HG03571 (cell line): ENCODE results near the gene CFC1.
"Not testable (repeated sequence)": the region's sequence is repeated elsewhere in the genome, so short reads cannot be mapped to it uniquely, and the experiment has no call there.

ENCODE experiments used
- ATAC-seq: cut with Tn5 transposase; IDR thresholded peaks from one replicate; pipeline ENCODE4 v1.9.1; 2021; ENCODE audit not compliant: unreplicated experiment

CFC1 gene

DNA sequence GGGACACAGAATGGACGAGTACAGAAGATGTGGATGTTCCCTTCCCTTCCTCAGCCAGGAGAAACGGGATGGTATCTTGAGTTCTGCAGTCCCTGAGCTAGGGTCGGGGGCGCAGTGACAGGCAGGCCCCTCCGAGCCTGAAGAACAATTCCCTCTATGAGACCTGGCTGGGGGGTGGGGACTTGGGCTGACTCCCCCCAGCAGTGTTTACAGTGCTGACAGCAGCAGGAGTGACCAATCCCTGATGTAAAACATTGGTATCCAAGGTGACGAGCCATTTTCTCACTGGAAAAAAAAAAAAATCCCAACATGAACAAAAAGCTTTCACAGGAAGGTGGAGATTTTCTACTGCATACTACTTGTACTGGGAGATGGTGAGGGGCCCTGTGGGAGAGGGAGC, at the start of gene CFC1:
CFC1 (minus strand) TSS at position 183 of the 400 bp plus-strand sequence. CDS start 288 bp downstream, outside the sequence.
- ATAC-seq, result not testable (repeated sequence)

DNA sequence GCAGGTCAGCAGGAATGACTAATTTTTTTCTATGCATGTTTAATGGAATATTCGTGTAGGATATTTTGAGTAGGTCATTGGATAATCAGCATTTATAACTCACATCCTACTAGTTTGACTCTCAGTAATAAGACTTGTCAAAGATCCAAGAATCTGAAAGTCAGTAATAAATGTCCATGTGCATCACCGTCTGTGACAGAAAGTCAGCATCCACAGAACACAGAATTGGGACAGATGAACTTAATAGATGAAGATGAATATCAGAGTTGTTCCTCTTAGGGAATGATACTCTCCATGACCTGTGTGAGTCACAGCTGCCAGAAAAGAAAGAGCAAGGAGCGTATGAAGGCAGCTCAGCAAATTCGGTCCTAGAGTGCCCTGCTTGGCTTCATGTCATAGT, 42.3 kb upstream of the CFC1 start:
- not testable (repeated sequence) for ATAC-seq

DNA sequence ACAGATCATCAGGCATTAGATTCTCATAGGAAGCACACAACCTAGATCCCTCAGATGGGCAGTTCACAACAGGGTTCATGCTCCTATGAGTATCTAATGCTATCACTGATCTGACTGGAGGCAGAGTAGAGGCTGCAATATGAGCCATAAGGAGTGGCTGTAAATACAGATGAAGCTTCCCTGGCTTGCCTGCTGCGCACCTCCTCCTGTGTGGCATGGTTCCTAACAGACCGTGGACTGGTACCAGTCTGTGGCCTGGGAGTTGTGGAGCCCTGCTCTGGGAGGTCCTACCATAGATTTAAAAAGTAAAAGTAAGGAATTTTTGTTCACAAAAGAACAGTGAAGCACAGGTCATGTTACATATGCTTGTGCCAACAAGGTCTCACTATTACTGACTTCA, 39.6 kb upstream of the CFC1 start:
- not testable (repeated sequence) for ATAC-seq

DNA sequence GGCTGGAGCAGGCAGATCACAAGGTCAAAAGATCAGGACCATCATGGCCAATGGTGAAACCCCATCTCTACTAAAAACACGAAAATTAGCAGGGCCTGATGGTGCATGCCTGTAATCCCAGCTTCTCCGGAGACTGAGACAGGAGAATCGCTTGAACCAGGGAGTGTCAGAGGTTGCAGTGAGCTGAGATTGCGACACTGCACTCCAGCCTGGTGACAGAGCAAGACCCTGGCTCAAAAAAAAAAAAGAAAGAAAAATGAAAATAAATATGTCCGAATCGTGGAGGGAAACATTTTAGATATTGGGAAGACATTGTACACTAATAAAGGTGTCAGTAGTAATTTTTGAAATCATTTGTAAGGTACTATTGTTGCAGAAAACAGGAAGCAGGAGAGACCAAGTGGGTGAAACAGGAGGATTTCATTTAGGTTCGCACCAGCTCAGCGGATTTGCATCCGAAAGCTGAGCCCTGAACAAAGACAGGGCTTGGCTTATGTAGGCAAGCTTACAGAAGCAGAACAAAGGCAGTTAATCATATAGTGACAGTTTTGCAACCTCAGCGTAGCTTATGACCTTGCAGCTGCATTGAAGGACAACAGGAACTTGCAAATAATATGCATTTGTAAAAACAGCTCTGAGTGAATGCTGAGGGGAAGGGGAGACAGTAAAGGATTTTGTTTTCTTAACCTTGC, 29.6 kb upstream of the CFC1 start:
- not testable (repeated sequence) for ATAC-seq

DNA sequence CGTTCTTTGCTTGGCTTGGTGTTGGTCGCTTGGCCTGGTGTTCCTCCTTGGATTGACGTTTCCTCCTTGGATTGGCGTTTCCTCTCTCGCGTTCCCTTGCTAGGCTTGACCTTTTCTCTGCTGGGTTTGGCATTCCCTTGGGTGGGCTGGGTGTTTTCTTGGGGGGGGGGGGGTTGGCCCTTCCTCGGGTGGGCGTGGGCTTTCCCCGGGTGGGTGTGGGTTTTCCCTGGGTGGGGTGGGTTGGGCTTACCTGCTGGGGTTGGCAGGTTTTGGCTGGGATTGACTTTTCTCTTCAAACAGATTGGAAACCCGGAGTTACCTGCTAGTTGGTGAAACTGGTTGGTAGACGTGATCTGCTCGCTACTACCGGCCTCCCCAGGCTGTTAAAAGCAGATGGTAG, 11.8 kb upstream of the CFC1 start, which contains the start of gene POTEJ:
POTEJ (plus strand) TSS at position 301 of the 400 bp plus-strand sequence; CDS start at position 394, 93 bp downstream.
- ATAC-seq, result not testable (repeated sequence)

DNA sequence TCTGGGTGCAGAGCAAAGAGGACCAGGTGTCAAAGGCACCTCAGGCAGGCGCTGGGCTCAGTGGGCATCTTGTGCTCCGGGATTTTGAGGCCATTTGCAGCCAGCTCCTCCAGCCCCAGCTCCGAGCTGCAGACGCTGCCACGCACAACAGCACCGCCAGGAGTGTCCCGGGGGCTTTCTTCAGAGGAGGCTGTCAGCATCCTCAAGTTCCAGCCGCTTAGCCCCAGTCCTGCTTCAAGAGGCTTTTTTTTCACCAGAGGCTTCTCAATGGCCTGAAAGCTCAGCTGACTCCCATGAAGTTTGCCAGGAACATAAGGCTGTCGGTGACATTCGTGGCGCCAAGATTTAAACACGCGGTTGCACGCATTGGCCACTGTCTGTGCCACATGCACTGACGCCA, 11.1 kb upstream of the CFC1 start:
- not testable (repeated sequence) for ATAC-seq

DNA sequence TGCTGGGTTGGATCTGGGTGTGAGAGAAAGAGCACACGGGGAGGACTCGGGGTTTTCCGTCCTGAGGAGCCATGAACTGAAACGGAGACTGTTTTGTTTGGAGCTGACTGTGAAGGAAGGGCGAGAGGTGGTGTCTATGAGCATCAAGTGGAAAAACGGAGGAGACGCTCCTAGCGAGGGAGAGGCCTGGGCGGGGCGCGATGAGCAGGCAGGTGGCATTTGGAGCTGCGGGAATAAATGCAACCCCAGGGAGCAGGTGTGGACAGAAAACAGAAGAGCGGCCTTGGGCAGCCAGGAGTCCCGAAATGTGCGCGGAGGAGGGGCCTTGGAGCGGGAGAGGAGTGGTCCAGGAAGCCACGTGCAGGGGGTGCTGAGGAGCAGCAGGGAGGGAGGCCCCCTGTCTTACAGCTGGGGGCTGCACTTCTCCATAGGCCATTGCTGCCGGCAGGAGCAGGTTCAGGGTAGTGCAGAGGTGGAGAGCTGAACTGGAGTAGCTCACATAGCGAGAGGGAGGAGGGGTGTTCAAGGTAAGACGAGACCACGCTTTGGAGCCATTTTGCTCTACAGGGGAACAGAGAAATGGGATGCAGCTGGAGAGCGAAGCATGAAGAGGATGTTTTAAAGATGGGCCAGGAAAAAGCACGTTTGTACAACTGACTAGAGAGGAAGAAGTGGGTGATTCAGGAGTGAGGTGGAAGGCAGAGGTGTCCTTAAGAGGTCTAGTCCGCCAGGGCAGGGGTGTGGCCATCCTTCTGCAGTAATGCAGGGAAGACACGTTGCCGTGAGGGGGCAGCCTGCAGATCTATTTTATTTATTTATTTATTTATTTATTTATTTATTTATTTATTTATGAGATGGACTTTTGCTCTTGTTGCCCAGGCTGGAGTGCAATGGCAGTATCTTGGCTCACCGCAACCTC, 9.9 kb upstream of the CFC1 start:
- ATAC-seq, result not testable (repeated sequence)

DNA sequence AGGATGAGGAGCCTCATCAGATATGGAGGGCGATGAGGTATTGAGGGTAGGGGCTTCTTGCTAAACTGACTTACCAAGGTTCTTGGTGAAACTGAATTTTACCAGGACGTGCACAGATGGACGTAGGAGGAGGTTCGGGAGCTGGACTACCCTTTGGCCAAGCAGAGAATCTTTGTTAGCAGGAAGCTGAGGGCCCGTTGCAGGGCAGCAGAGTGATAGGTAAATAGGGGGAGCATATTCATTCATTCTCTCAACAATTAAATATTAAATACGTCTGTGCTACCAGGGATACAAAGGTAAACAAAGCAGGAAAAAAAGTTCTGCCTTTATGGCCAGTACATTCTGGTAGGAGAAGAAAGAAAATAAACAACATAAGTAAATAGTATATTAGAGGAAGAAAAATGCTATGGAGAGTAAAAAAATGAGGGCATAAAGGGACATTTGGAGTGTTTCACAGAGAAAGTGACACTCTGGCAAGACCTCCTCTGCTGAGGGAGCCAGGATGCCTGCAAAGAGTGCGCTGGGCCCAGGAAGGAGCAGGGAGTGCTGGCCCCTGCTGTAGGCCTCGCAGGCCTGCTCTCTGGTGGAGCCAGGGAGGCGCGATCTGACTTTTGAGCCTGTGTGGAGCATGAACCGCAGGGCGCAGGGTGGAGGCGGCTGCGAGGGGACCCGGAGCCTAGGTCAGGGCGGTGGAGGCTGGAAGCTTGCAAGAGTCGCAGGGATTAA, 9.1 kb upstream of the CFC1 start:
- ATAC-seq, result not testable (repeated sequence)

DNA sequence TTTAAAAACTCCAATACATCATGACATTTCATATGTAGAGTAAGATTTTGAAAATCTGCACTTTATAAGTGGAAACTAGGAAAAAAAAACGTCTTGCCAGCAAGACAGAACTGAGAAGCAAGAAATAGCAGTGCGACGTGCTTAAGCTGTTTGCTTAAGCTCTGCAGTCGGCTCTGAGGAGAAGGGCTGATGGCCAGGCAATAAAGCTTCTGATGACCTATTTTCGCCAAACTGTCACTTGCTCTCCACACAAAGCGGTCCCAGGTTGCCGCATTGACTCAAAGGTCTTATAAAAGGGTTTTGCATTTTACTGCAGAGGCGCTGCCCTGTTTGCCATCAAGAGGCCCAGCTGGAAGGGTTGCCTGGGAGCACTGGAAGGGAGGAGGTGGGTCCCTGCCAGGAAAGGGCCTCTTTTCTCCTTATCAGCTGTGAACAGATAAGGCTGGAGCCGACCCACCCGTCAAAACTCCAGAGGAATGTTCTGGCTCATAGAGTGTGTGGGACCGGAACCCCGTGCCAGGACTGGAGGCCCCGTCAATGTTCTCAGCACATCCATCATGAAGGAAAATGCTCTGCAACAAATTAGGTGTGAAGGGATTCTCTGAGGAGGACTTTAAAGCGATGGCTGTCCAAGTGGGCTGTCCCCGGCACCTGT, 2.4 kb upstream of the CFC1 start:
- ATAC-seq, result not testable (repeated sequence)

DNA sequence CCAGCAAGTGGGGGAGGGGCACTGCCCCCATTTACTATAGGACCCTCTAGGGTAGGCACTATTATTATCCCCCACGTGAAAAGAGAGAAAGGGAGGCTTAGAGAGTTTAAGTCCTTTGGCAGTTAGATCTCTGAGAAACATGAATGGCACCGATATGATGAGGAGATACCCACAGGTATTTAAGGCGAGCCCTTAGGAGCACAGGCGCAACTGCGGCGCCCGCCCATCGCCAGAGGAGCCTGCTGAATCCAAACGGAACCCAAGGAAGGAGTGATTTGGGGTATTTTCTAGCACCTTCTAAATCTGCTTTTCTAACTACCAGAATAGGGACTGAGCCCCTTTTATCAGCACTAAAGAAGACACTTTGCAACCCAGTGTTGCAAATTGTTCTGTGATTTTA, 551 bp upstream of the CFC1 start:
- not testable (repeated sequence) for ATAC-seq

DNA sequence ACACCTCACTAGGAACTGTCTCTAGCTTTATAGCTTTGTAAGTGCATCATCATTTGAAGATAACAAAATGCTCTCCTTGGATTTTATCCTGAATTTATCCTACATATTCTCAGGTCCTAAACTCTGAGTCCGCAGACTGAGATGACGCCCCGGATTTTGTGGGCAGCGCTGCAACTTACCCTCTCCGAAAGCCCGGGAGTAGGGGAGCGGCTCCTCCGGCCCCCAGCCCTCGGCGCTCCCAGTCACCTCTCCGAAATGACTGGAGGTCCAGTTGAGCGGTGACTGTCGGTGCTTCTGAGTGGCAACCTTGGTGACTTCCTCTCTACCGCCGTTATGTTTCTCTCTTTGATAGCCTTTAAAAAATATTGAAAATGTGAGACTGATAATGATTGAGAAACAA, 912 bp downstream of the CFC1 start:
- not testable (repeated sequence) for ATAC-seq

DNA sequence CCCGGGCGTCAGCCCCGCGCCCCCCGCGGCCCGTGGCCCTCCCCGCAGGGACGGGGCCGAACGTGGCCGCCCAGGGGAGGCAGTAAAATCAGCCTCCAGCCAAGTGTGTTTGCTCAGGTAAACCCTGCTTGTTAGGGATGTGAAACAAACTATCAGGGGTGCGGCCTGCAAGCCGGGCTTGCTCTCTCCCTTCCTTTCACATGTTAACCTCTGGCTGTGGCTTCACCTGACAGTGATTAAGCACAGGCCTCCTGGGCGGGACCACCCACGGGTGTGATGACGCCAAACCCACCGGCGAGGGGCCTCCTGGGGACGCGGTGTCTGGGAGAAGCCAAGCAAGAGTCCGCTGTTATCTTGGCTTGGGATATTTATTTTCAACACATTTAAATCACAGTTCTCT, 1.4 kb downstream of the CFC1 start:
- not testable (repeated sequence) for ATAC-seq

DNA sequence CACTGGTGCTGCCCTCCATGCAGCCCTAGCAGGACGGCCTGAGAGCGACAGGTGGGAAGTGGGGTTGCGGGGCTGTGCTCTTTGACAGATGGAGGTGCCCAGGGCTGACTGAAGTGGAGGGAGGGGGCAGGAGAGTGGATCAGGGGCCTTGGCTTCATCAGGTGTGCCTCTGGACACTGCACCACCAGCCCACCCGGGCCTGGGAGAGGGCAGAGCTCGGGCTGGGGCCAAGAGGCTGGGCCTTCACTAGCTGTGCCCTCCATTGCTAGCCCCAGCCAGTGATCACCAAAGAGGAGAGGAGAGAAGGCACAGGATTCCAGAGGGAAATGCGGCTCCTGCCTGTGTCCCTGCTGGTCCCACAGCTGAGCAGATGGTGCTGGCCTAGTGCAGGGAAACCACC, 2.6 kb downstream of the CFC1 start:
- not testable (repeated sequence) for ATAC-seq

DNA sequence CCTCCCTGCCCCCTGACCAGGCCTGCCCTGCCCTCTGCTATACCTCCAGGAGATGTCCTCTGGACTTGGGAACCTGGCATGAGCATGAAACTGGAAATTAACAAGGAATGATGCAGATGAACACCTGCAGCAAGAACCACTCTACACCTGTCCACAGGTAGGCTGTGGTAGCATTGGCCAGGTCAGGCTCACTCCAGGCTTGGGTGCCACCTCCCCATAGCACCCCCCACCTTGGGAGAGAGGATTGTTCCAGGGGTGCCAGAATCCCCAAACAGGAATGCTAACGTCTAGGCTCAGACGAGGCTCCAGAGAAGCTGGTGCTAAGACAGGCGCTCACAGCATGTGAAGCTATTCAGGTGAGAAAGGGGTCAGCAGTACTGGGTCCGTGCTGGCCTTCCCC, 5.4 kb downstream of the CFC1 start:
- ATAC-seq, result not testable (repeated sequence)

DNA sequence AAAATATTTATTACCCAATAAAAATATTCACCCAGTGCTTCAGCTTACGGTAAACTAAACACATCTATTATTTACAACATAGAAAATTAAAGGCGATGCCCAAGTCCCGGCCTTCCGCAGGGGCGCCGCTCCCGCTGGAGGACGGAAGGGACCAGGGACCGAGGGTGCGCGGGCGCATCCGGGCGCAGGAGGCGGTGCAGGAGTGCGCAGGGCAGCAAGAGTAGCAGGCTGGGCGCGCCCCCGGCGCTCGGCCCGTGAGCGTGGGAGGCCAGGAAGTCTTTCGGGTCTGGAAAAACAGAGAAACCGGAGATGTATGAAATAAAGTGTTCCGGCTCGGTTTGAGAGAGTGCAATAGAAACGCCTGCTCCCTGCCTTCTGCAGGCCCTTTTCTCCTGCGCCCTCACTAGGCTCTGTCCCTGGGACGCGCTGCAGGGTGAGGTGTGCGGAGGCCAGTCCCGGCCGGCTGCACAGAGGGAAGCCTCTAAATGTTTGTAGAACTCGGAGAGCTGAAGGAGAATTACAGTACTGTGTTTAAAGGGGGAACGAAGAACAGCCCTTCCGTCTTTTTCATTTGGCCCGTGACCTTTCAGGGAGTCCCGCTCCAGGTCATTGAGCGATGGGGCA, 6.5 kb downstream of the CFC1 start:
- not testable (repeated sequence) for ATAC-seq

DNA sequence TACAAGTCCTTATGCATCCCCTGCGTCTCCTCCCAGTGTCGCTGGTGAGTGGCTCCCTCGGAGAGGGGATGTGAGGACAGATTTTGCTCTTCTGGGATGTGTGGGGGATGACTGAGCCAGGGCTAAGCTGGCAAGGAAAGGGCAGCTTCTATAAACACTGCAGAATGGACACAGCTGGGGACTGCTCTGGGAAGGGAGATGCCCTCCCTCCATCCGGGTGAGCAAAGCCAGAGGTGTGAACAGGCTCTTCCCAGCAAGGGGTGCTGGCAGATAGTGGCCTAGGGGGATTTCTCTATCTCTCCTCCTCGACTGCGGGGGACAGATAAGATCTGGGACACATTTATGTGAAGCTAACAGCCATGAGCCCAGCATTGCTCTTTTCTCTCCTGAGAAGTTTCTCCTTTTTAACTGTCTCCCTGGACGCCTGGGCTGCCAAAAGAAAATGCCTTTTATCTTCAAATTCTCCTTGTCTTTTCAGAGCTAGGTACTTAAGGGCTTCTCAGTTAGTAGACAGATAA, 8.5 kb downstream of the CFC1 start:
- ATAC-seq, result not testable (repeated sequence)

DNA sequence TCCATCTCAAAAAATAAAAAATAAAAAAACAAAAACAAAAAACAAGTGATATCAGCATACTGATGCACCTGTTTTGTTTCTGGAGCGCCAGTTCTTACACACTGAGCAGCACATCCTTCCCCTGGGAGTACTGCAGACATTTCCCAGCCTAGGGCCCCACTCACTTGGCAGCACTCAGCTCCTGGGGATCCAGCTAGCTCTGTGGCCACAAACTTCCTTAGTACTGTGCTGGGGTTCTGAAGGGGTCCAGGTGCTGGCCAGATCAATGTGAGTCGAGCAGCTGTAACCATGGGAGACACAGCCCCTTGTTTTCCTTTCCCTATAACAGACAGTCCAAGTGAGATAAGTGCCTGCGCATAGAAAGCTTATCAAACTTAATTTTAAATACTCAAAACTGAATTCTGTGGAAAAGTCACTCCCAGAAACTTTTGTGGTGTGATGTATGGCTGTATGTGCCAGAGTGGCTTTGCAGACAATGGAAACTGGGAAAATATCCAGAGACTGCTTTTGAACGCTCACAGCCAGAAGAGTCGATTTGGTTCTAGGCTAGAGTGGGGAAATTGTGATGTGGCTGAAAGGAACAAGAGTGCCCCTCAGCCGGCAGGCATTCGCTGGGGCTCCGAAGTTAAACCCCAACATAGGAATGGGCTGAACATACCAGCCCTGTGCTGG, 9.1 kb downstream of the CFC1 start:
- ATAC-seq, result not testable (repeated sequence)

DNA sequence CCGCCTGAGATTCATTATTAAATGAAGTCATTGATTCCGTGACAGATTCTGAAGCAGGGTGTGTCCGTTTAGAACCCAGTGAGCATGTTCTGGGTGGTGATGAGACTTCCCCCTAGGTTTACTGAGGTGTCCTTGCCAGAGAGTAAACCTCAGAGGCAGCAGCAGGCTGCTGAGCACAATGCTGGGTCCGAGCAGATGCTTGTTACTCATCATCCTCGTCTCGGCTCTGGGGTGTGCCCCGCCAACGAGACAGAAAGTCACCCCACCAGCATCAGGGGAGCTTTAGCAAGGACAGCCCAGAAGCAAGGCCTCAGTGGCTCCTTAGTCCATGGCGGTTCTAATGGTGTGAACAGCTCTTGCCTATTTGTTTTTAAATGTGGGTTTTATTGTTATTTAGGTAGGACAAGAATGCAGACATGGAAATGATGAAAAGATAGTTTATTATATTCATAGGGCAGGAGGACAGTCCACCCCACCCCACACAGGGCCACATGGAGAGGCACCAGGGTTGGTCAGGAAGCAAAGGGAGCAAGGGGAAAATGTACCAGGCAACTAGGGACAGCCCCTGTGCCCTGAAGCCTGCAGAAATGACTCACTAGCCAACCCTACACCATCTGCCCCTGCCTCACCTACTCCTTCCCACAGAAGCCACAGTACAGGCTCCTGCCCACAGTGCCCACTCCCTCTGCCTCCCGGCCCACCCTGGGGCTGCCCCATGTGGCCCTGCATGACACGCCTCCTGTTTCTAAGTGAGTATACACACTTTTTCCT, 10.5 kb downstream of the CFC1 start:
- ATAC-seq, result not testable (repeated sequence)

DNA sequence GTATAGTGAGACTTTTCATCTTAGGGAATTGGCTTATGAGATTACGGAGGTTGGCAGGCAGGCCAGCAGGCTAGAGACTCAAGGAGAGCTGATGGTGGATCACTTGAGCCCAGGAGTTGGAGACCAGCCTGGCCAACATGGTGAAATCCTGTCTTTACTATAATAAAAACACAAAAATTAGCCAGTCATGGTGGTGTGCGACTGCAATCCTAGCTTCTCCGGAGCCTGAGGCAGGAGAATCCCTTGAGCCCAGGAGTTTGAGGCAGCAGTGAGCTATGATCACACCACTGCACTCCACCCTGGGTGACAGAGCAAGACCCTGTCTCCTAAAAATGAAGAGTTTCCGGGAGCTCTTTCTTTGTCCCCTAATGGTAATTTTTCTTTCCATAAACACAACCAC, 14.6 kb downstream of the CFC1 start:
- not testable (repeated sequence) for ATAC-seq
